GM12878 (cell line): ENCODE data around the gene SPCS3. TPM values are rescaled to one million over a fixed set of nuclear protein-coding genes. Genes with fewer than 3 reads are reported as not detected.

ENCODE experiments used
- ATF2 ChIP-seq: IDR thresholded peaks from 2 replicates; pipeline ENCODE4 v1.6.1; 2012; ENCODE audit warnings: low read length, inconsistent platforms
- CBFB ChIP-seq: IDR thresholded peaks from 2 replicates; pipeline ENCODE4 v1.6.1; 2016; ENCODE audit warnings: antibody characterized with exemption, low read depth
- CUX1 ChIP-seq: IDR thresholded peaks from 2 replicates; pipeline ENCODE4 v1.6.1; 2012; ENCODE audit warnings: improper control_type of control experiment, low read depth, low read length; ENCODE audit not compliant: insufficient replicate concordance
- EP300 ChIP-seq, 2 experiments: fragments of 150-350 bp in 1 of 2; IDR thresholded peaks; 2 replicates each; pipeline ENCODE4 v1.6.1; 2011 to 2012; ENCODE audit warnings: low read depth in 2 of 2, low read length in 2 of 2, borderline replicate concordance in 1 of 2, improper control_type of control experiment in 1 of 2, inconsistent platforms in 1 of 2; ENCODE audit not compliant: control insufficient read depth in 1 of 2
- MTA3 ChIP-seq: IDR thresholded peaks from 2 replicates; pipeline ENCODE4 v1.6.1; 2012; ENCODE audit warnings: low read length, inconsistent platforms, borderline replicate concordance
- NFYB ChIP-seq: IDR thresholded peaks from 2 replicates; pipeline ENCODE4 v1.6.1; 2011; ENCODE audit warnings: low read depth, mild to moderate bottlenecking, low read length, improper control_type of control experiment, moderate library complexity; ENCODE audit not compliant: insufficient read depth
- polyA plus RNA-seq, 11 experiments: library from polyadenylated mRNA; depleted of rRNA in 4 of 11; unstranded in 6 of 11; stranded (reverse) in 5 of 11; fragments of >200 nt; fragmentation: Nextera tagmentation in 4 of 11; fragmentation: Illumina TruSeq in 1 of 11; extraction: Ambion mirVana in 4 of 11; extraction: Trizol in 1 of 11; gene quantifications; 1 replicate in 1 of 11; 2 replicates in 10 of 11; pipeline versions ENCODE4 v1.2.1 to v1.2.3, GENCODE V29; 2011 to 2016; ENCODE audit warnings: inconsistent platforms in 2 of 11, missing spikeins in 2 of 11, low read depth in 1 of 11
- total RNA-seq, 4 experiments: library from RNA; depleted of rRNA in 3 of 4; stranded (reverse); fragments of >200 nt in 3 of 4; fragmentation: Illumina TruSeq in 1 of 4; extraction: Trizol in 1 of 4; gene quantifications; 2 replicates each; pipeline versions ENCODE4 v1.2.1 to v1.2.3, GENCODE V29; 2013 to 2021

The SPCS3 gene
- total and polyA plus RNA-seq, 10 of the 15 experiments (the other 5 are each of a cell fraction or from before 2014, with no cell fraction given) = 50.0 to 151 (median 76.4) TPM

- TF ChIP-seq CUX1 = no peak
- TF ChIP-seq NFYB = no peak
- no peak for TF ChIP-seq EP300 (IDR thresholded peaks at IDR 0.05; ENCODE audit: borderline replicate concordance in 1 of 2, control insufficient read depth in 1 of 2, low read depth in 2 of 2, low read length in 2 of 2)
- no peak for TF ChIP-seq MTA3
- TF ChIP-seq ATF2 = no peak
- TF ChIP-seq CBFB = no peak
Observed at GRCh38 chr4:176307666-176307930, 12.2 kb upstream of the SPCS3 start (continued).
